B cell (primary cell): ENCODE results near the gene ASIC1. TPM values are rescaled to one million over a fixed set of nuclear protein-coding genes. Genes with fewer than 3 reads are reported as not detected.

Source experiments
- ATAC-seq: fragments of 200-7000 bp; cut with Tn5 transposase; one replicate; pipeline ENCODE4 v1.10.0; 2021; ENCODE audit warnings: low read depth, mild to moderate bottlenecking, moderate number of reproducible peaks, moderate library complexity
- CTCF ChIA-PET: fragments of 350-600 bp; sonication (Branson Sonifier 250); formaldehyde crosslinking; loops from one replicate; lab custom pipeline; 2021; ENCODE audit warnings: antibody characterized with exemption, inconsistent platforms; lab: Charles Lee
- POLR2A ChIA-PET: fragments of 350-600 bp; sonication (Branson Sonifier 250); formaldehyde crosslinking; loops from one replicate; lab custom pipeline; 2021; ENCODE audit warnings: antibody characterized with exemption; lab: Charles Lee
- DNase-seq: peaks from one replicate; pipeline ENCODE4 v3.0.0; 2013
- H2AFZ ChIP-seq: 2 replicates; pipeline ENCODE4 v1.6.1; 2012; ENCODE audit warnings: mild to moderate bottlenecking, low read depth, low read length; ENCODE audit not compliant: insufficient read depth, poor library complexity, severe bottlenecking
- H3K27ac ChIP-seq, 2 donors: 1 replicate in 1 of 2; 2 replicates in 1 of 2; pipeline ENCODE4 v1.5.1; 2012 to 2013; ENCODE audit warnings: low read length in 2 of 2, mild to moderate bottlenecking in 2 of 2, moderate library complexity in 1 of 2
- H3K27me3 ChIP-seq, 4 experiments: fragments of 200-600 bp in 1 of 4; sonication (generic) in 1 of 4; replicated peaks in 1 of 4; 1 replicate in 2 of 4; 2 replicates in 2 of 4; pipeline versions ENCODE4 v1.6.1 to v1.7.0; 2013 to 2016; ENCODE audit warnings: low read length in 3 of 4, mild to moderate bottlenecking in 2 of 4, mixed read lengths in 1 of 4, moderate library complexity in 1 of 4; ENCODE audit not compliant: insufficient read depth in 4 of 4, control insufficient read depth in 3 of 4; ENCODE audit errors: control extremely low read depth in 1 of 4
- H3K36me3 ChIP-seq, 2 experiments: replicated peaks in 1 of 2; 1 replicate in 1 of 2; 2 replicates in 1 of 2; pipeline versions ENCODE4 v1.6.1 to v1.7.1; 2013; ENCODE audit warnings: low read length in 1 of 2; ENCODE audit not compliant: insufficient read depth in 2 of 2, control insufficient read depth in 1 of 2; ENCODE audit errors: control extremely low read depth in 1 of 2, extremely low read depth in 1 of 2
- H3K4me1 ChIP-seq, 2 donors: fragments of 200-600 bp in 1 of 2; sonication (generic) in 1 of 2; 1 replicate in 1 of 2; 2 replicates in 1 of 2; pipeline versions ENCODE4 v1.5.1 to v1.6.1; 2013 to 2017; ENCODE audit warnings: low read length in 2 of 2; ENCODE audit not compliant: control insufficient read depth in 2 of 2, insufficient read depth in 2 of 2
- H3K4me2 ChIP-seq: replicated peaks from 2 replicates; pipeline ENCODE3; 2012; ENCODE audit warnings: mild to moderate bottlenecking, low read depth, low read length; ENCODE audit not compliant: poor library complexity, severe bottlenecking
- H3K4me3 ChIP-seq, 5 experiments: fragments of 200-600 bp in 1 of 5; sonication (generic) in 1 of 5; 1 replicate in 3 of 5; 2 replicates in 2 of 5; pipeline versions ENCODE4 v1.5.1 to v1.7.0; 2011 to 2016; ENCODE audit warnings: low read length in 4 of 5, mild to moderate bottlenecking in 4 of 5, low read depth in 2 of 5, control low read depth in 1 of 5, moderate library complexity in 1 of 5; ENCODE audit not compliant: insufficient read depth in 1 of 5; ENCODE audit errors: control extremely low read depth in 1 of 5, extremely low read depth in 1 of 5
- H3K79me2 ChIP-seq: fragments of 200-600 bp; sonication (generic); one replicate; pipeline ENCODE4 v1.6.0; 2016; ENCODE audit warnings: low read length; ENCODE audit not compliant: control insufficient read depth, insufficient read depth
- H3K9ac ChIP-seq: fragments of 200-600 bp; sonication (generic); 2 replicates; pipeline ENCODE4 v1.6.1; 2017; ENCODE audit warnings: mild to moderate bottlenecking, low read length, moderate library complexity
- H3K9me3 ChIP-seq, 3 donors: one replicate each; pipeline versions ENCODE4 v1.6.1 to v1.7.1; 2013; ENCODE audit warnings: low read length in 2 of 3; ENCODE audit not compliant: control insufficient read depth in 2 of 3, insufficient read depth in 1 of 3; ENCODE audit errors: control extremely low read depth in 1 of 3
- H4K20me1 ChIP-seq: 2 replicates; pipeline ENCODE4 v1.6.0; 2012; ENCODE audit warnings: mild to moderate bottlenecking, low read length; ENCODE audit not compliant: insufficient read depth, control insufficient read depth, poor library complexity, severe bottlenecking
- H3K27ac Mint-ChIP-seq: one replicate; pipeline ENCODE4 v1.8.0; 2021; ENCODE audit warnings: mixed read lengths
- H3K27me3 Mint-ChIP-seq: one replicate; pipeline ENCODE4 v1.8.0; 2021; ENCODE audit warnings: mixed read lengths
- H3K4me1 Mint-ChIP-seq: one replicate; pipeline ENCODE4 v1.8.0; 2021; ENCODE audit warnings: mixed read lengths
- H3K4me3 Mint-ChIP-seq: one replicate; pipeline ENCODE4 v1.8.0; 2021; ENCODE audit warnings: mixed read lengths
- H3K9me3 Mint-ChIP-seq: one replicate; pipeline ENCODE4 v1.8.0; 2022; ENCODE audit warnings: mixed read lengths; ENCODE audit not compliant: insufficient read depth
- EZH2 ChIP-seq: IDR thresholded peaks from 2 replicates; pipeline ENCODE4 v1.6.1; 2012; ENCODE audit warnings: borderline replicate concordance, low read depth, mild to moderate bottlenecking, moderate library complexity, low read length; ENCODE audit not compliant: insufficient read depth, poor library complexity, severe bottlenecking
- WGBS: methylation state at CpG from one replicate; pipeline ENCODE4 v1.1.5; 2013; ENCODE audit warnings: missing lambda C conversion rate; ENCODE audit not compliant: insufficient coverage; 5-methylcytosine and 5-hydroxymethylcytosine counted together
- intact Hi-C: fragments of 100-400 bp; cut with micrococcal nuclease; formaldehyde crosslinking; loops from one replicate; pipeline ENCODE4 v1.10.0; 2022
- polyA plus RNA-seq: library from polyadenylated mRNA; depleted of rRNA; stranded (reverse); fragments of >200 nt; gene quantifications from 2 replicates; pipeline ENCODE4 v1.2.3, GENCODE V29; 2012
- total RNA-seq, 2 donors: library from RNA; stranded (reverse); fragments of 120-200 nt in 1 of 2; gene quantifications; 1 replicate in 1 of 2; 2 replicates in 1 of 2; pipeline versions ENCODE4 v1.2.3 to v1.2.4, GENCODE V29; 2013 to 2022
- TF ChIP-seq, protein P1 (sequence below): fragments of 200-600 bp; IDR thresholded peaks from one replicate; pipeline ENCODE4 v1.8.0; 2022; ENCODE audit warnings: antibody characterized with exemption, mild to moderate bottlenecking

The ASIC1 gene
- total and polyA plus RNA-seq, 2 donors (not counting 1 experiment from before 2014, with no cell fraction given), result not detected

DNA sequence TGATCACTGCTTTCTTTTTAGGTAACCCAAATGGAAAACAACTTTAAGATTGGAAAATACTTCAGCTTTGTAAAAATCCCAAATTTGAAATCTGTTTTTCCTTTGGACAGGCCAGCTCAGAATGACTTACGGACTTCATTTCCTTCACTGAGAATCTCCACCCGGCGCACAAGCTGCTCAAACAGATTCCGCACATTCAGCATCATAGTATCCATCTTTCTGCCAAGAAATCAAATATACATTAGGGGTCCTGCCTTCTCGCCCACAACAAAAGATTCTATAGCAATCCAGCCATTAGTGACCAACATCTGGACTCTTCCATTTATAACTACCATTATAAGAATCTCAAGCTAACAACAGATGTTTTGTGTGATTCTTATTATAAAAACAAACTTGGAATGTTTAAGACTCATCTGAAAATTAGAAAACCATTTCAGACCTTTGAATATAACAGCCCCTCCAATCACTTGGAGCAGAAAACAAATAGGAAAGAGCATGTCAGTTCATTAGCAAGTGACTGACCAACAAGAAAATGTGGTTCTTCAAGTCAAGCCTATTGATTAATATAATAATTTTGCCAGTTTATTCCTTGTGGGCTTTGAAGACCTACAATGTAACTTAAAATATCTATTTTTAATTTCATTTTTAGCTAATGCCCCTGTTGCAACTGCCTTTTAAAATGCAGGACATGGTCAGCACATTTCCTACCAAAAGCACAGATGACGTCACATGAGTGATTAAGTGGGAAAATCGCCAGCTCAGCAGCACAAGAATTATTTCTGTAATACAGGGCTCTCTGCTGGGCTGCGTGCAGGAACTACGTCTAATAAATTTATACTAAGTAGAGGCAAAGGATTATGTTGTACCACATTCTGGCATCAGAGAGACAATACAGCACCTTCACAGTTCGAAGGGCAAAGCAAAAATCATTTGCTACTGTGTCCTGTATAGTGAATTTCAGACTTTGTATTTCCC is 40.6 kb upstream of the ASIC1 start:
- intact Hi-C loops, result no loop called here
- no peak overlapping the region for H3K27ac ChIP-seq
- no peaks in the 10 kb centered on the region for H3K36me3 ChIP-seq
- H3K4me2 ChIP-seq, result no peak overlapping the region
- no peaks in the 10 kb centered on the region for H4K20me1 ChIP-seq
- H3K9me3 Mint-ChIP-seq, result no peaks in the 10 kb centered on the region
- WGBS, result 100% methylated on average over 5 of the region's 10 CpGs
- no peak overlapping the region for H2AFZ ChIP-seq
- no peaks in the 10 kb centered on the region for H3K27me3 ChIP-seq
- H3K4me3 Mint-ChIP-seq, result no peak overlapping the region
- TF ChIP-seq EZH2, result no peak
- TF ChIP-seq, protein P1, sequence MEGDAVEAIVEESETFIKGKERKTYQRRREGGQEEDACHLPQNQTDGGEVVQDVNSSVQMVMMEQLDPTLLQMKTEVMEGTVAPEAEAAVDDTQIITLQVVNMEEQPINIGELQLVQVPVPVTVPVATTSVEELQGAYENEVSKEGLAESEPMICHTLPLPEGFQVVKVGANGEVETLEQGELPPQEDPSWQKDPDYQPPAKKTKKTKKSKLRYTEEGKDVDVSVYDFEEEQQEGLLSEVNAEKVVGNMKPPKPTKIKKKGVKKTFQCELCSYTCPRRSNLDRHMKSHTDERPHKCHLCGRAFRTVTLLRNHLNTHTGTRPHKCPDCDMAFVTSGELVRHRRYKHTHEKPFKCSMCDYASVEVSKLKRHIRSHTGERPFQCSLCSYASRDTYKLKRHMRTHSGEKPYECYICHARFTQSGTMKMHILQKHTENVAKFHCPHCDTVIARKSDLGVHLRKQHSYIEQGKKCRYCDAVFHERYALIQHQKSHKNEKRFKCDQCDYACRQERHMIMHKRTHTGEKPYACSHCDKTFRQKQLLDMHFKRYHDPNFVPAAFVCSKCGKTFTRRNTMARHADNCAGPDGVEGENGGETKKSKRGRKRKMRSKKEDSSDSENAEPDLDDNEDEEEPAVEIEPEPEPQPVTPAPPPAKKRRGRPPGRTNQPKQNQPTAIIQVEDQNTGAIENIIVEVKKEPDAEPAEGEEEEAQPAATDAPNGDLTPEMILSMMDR, result no peak
- CTCF ChIA-PET, result interaction anchor here (0.9 to 1.4 kb wide), 2 partner anchors 22 to 39 kb away, joined by 5 to 6 read pairs; no protein-coding TSS in a partner anchor
- no peak for DNase-seq
- no peaks in the 10 kb centered on the region for H3K9me3 ChIP-seq
- peaks cover 52% of the 10 kb centered on the region for H3K79me2 ChIP-seq
- no peak overlapping the region for H3K9ac ChIP-seq
- no peak overlapping the region for H3K4me3 ChIP-seq
- H3K4me1 Mint-ChIP-seq, result peaks cover 2% of the 10 kb centered on the region
- H3K27ac Mint-ChIP-seq, result no peak overlapping the region
- H3K27me3 Mint-ChIP-seq, result no peaks in the 10 kb centered on the region
- POLR2A ChIA-PET, result no interaction called here
- ATAC-seq, result no peak
- H3K4me1 ChIP-seq, result no peaks in the 10 kb centered on the region

DNA sequence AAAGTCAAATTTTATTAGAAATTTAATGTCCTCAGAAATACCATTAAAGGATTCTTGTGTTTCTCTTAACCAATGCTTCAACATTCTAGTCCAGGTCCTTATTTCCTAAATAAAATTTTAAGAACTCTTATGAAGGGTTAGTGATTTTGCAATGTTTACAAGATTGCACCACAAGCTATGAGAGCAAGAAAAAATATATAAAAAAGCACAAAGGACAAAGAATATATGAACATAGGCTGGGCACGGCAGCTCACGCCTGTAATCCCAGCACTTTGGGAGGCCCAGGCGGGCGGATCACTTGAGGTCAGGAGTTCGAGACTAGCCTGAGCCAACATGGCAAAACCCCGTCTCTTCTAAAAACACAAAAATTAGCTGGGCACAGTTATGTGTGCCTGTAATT is 39.8 kb upstream of the ASIC1 start:
- H3K4me1 ChIP-seq, result no peaks in the 10 kb centered on the region
- no peaks in the 10 kb centered on the region for H3K36me3 ChIP-seq
- no peaks in the 10 kb centered on the region for H3K27me3 ChIP-seq
- no peak for ATAC-seq
- Mint-ChIP-seq H3K27ac (no peak overlapping the region), H3K4me1 (peaks cover 2% of the 10 kb centered on the region), H3K4me3 (no peak overlapping the region), H3K9me3 (no peaks in the 10 kb centered on the region), H3K27me3 (no peaks in the 10 kb centered on the region)
- H2AFZ ChIP-seq, result no peak overlapping the region
- no peak overlapping the region for H3K4me3 ChIP-seq
- H3K9me3 ChIP-seq, result no peaks in the 10 kb centered on the region
- no peak overlapping the region for H3K9ac ChIP-seq
- H3K27ac ChIP-seq, result no peak overlapping the region
- no peak for DNase-seq
- POLR2A ChIA-PET, result no interaction called here
- TF ChIP-seq EZH2, result no peak
- TF ChIP-seq, protein P1, result no peak
- CTCF ChIA-PET, result interaction anchor here (2.3 kb wide), 1 partner anchor 8 kb away, joined by 5 read pairs; no protein-coding TSS in a partner anchor
- 80% methylated on average over 1 of the region's 6 CpGs for WGBS
- peaks cover 59% of the 10 kb centered on the region for H3K79me2 ChIP-seq
- no peak overlapping the region for H3K4me2 ChIP-seq
- no peaks in the 10 kb centered on the region for H4K20me1 ChIP-seq
- intact Hi-C loops, result no loop called here
